ENCODE data around the gene KRT15.

- TF ChIP-seq MAX (IDR thresholded peaks at IDR 0.05) (no peak), CEBPB (IDR thresholded peaks at IDR 0.05; ENCODE audit: low read depth, low read length) (no peak), CTCF (IDR thresholded peaks at IDR 0.05; ENCODE audit: control extremely low read depth in 1 of 3, insufficient read depth in 1 of 3, low read depth in 1 of 3, low read length in 3 of 3) (no peak), CBX8 (IDR thresholded peaks at IDR 0.05; ENCODE audit: borderline replicate concordance, low read depth, low read length) (no peak), EZH2 (IDR thresholded peaks at IDR 0.05; ENCODE audit: low read depth, low read length, severe bottlenecking) (no peak), POLR2A (IDR thresholded peaks at IDR 0.05; ENCODE audit: control extremely low read depth in 1 of 2, low read depth in 2 of 2, low read length in 2 of 2) (no peak), JUND (IDR thresholded peaks at IDR 0.05; ENCODE audit: low read length) (no peak), ATF2 (IDR thresholded peaks at IDR 0.05; ENCODE audit: low read length) (no peak), GTF2F1 (IDR thresholded peaks at IDR 0.05; ENCODE audit: borderline replicate concordance, low read depth, low read length) (no peak), TAF1 (IDR thresholded peaks at IDR 0.05; ENCODE audit: low read depth, low read length) (no peak), ZNF274 (IDR thresholded peaks at IDR 0.05; ENCODE audit: borderline replicate concordance, extremely low read depth, low read length) (no peak), TCF12 (IDR thresholded peaks at IDR 0.05; ENCODE audit: low read depth, low read length) (no peak), TAF7 (optimal IDR thresholded peaks at IDR 0.05; ENCODE audit: borderline replicate concordance, low read depth, low read length) (no peak)
Observed at GRCh38 chr17:41492771-41493170, 25.9 kb downstream of the KRT15 start.
